Muscle layer of duodenum (tissue), 2 donors: ENCODE results near the gene SCAANT1.
A peak's percentile ranks its signal among the peaks of the same experiment; 100 is the strongest.

ENCODE experiments used
- H3K27ac ChIP-seq: one replicate; pipeline ENCODE4 v1.7.0; 2013; ENCODE audit warnings: mild to moderate bottlenecking, low read length
- H3K27me3 ChIP-seq: one replicate; pipeline ENCODE4 v1.7.0; 2013; ENCODE audit warnings: low read depth, mild to moderate bottlenecking, control low read depth, low read length
- H3K36me3 ChIP-seq, 2 donors: one replicate each; pipeline ENCODE4 v1.7.0; 2013; ENCODE audit warnings: low read length in 2 of 2, control low read depth in 1 of 2, mild to moderate bottlenecking in 1 of 2; ENCODE audit not compliant: insufficient read depth in 2 of 2, control insufficient read depth in 1 of 2
- H3K4me1 ChIP-seq, 2 donors: one replicate each; pipeline ENCODE4 v1.7.0; 2013; ENCODE audit warnings: low read length in 2 of 2, mild to moderate bottlenecking in 2 of 2, control low read depth in 1 of 2, moderate library complexity in 1 of 2; ENCODE audit not compliant: insufficient read depth in 2 of 2, control insufficient read depth in 1 of 2
- H3K4me3 ChIP-seq, 2 donors: one replicate each; pipeline ENCODE4 v1.7.0; 2013; ENCODE audit warnings: low read length in 2 of 2, low read depth in 1 of 2, mild to moderate bottlenecking in 1 of 2
- H3K9me3 ChIP-seq, 2 donors: one replicate each; pipeline ENCODE4 v1.7.0; 2013; ENCODE audit warnings: low read length in 2 of 2, control low read depth in 1 of 2, mild to moderate bottlenecking in 1 of 2; ENCODE audit not compliant: control insufficient read depth in 1 of 2
- donor health status: healthy.

SCAANT1 gene

DNA sequence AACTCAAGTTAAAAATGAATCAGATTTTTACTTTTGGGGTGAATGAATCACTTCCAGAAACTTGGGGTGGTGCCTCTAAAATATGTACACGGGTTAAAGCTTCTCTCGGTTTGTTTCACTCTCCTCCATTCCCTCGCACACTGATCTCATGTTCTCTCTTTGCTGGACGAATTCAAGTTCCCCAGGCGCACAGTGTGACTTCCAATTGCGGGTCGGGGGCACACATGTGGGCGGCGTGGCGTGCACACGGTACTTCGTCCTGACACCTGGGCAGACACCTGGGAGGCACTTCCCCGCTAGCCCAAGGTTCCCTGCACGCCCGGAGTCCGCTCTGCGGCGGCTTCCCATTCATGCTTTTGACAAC is 692 bp downstream of the SCAANT1 start:
- peaks cover 20 to 24% of the 10 kb centered on the region in 2 donors for H3K4me1 ChIP-seq
- H3K27ac ChIP-seq = peak overlapping the region; percentile 90
- H3K4me3 ChIP-seq = peak overlapping the region; percentile 72 to 79
- H3K27me3 ChIP-seq = no peaks in the 10 kb centered on the region
- peaks cover 7 to 8% of the 10 kb centered on the region in 2 donors for H3K36me3 ChIP-seq
- H3K9me3 ChIP-seq = no peaks in the 10 kb centered on the region

DNA sequence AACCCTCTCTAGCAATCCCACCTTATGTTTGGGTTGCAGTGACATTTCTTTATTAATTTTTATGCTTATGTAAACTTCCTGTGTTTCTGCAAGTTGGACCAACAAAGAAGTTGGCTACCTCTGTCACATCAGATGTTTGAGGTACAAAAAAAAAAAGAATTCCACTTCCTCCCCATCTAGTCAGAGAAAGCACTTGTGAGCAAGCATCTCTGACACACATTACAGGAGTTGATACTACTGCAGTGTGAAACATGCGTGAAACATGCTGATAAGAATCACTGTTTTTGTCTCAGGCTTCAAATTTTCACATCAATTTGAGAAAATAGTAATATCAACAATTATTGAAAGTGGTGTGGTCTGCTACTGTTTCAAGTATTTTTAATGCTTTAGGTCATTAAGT is 1.3 kb downstream of the SCAANT1 start:
- peaks cover 20 to 24% of the 10 kb centered on the region in 2 donors for H3K4me1 ChIP-seq
- H3K36me3 ChIP-seq = peaks cover 1 to 2% of the 10 kb centered on the region in 2 donors
- H3K27me3 ChIP-seq = no peaks in the 10 kb centered on the region
- H3K9me3 ChIP-seq = no peaks in the 10 kb centered on the region
- H3K4me3 ChIP-seq = peak overlapping the region; percentile 72 to 79
- H3K27ac ChIP-seq = peak overlapping the region; percentile 90

DNA sequence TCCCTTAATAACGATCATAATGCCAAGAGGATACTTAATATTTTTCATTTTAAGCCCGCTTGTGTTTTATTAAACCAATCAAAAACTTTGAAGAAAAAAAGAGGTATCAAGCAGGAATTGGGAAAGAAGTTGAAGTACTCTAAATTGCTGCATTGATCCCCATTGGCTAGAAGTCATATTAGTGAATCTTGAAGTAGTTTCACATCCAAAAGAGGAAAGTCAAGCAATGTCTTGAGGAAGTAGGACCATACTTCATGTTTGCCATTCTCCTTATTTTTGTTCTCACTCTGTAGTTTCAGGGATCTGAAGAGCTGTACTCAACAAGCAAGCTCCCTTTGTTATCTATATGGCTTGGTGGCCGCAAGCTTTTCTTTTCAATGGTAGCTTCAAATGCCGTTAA is 2.2 kb downstream of the SCAANT1 start:
- H3K9me3 ChIP-seq = no peaks in the 10 kb centered on the region
- no peaks in the 10 kb centered on the region for H3K36me3 ChIP-seq
- no peak overlapping the region for H3K4me3 ChIP-seq
- no peak overlapping the region for H3K27ac ChIP-seq
- H3K27me3 ChIP-seq = no peaks in the 10 kb centered on the region
- H3K4me1 ChIP-seq = peaks cover 20 to 24% of the 10 kb centered on the region in 2 donors

DNA sequence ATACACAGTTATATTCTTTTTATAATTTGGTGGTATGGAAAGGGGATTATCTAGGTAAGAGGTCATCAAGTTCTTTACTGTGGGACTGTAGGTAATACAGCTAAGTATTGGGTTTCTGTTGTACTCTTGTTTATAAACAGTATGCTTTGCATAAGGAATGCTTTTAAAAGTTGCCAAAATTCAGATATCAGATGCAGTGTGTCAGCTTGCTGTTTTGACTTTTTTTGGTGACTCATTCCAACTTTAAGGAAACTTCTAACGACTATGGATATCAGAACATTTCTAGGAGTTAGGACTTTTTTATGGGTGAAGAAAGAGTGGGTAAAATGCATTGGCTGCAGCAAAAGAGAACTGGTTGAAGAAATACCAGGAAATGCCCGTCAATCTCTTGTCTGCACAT is 2.8 kb downstream of the SCAANT1 start:
- Histone ChIP-seq H3K4me3 (no peak overlapping the region), H3K4me1 (peaks cover 18 to 19% of the 10 kb centered on the region in 2 donors), H3K9me3 (no peaks in the 10 kb centered on the region), H3K27ac (no peak overlapping the region), H3K27me3 (no peaks in the 10 kb centered on the region), H3K36me3 (no peaks in the 10 kb centered on the region)

DNA sequence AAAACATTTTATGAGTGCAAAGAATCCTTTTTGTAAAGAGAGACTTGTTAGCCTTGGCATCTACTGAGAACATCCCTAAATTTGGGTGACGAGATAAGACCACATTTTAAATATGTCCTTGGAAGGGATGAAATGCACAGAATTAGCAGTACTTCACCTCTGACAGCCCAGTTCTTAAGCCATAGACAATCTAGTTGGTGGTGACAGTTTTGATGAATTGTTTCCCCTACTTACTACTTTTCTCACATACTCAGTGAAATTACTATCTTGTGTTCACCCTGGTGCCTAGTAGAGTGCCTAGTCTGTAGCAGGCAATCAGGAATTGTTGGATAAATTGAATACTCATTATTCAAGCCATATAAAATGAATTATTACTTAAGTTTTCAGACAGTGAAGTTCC is 3.4 kb downstream of the SCAANT1 start:
- Histone ChIP-seq H3K27ac (no peak overlapping the region), H3K36me3 (no peaks in the 10 kb centered on the region), H3K4me1 (peaks cover 12 to 13% of the 10 kb centered on the region in 2 donors), H3K27me3 (no peaks in the 10 kb centered on the region), H3K9me3 (no peaks in the 10 kb centered on the region), H3K4me3 (no peak overlapping the region)

DNA sequence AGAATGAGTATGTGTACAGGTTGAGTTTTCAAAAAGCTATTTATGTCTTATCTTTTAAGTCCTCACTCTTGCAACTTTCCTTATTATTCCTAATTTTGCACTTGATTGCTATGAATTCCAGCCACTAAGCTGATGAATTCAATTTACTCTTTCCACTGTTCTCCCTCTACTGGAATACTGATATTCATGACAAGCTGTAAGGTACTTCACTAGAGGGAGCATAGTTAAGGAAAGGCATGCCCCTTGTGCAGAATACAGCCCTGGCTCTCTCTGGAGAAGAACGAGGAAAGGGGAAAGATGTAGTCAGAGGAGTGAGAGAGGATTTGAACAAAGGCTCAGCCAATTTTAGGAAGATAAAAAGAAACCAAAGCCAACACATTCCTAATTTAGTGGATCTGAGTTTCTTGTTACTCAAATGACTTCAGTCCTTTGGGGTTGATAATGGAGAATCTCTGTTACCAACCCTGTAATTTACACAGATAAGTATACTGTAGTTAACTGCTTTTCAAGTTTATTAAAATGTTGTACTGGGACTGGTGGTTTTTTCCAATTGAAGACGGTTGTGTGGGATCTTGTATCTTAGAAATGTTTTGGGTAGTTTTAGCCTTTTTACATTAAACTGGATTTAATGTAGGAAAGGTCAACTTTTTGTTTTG is 4.0 kb downstream of the SCAANT1 start:
- no peaks in the 10 kb centered on the region for H3K9me3 ChIP-seq
- no peak overlapping the region for H3K4me3 ChIP-seq
- peaks cover 6 to 9% of the 10 kb centered on the region in 2 donors for H3K4me1 ChIP-seq
- H3K27ac ChIP-seq = no peak overlapping the region
- H3K36me3 ChIP-seq = no peaks in the 10 kb centered on the region
- H3K27me3 ChIP-seq = no peaks in the 10 kb centered on the region

DNA sequence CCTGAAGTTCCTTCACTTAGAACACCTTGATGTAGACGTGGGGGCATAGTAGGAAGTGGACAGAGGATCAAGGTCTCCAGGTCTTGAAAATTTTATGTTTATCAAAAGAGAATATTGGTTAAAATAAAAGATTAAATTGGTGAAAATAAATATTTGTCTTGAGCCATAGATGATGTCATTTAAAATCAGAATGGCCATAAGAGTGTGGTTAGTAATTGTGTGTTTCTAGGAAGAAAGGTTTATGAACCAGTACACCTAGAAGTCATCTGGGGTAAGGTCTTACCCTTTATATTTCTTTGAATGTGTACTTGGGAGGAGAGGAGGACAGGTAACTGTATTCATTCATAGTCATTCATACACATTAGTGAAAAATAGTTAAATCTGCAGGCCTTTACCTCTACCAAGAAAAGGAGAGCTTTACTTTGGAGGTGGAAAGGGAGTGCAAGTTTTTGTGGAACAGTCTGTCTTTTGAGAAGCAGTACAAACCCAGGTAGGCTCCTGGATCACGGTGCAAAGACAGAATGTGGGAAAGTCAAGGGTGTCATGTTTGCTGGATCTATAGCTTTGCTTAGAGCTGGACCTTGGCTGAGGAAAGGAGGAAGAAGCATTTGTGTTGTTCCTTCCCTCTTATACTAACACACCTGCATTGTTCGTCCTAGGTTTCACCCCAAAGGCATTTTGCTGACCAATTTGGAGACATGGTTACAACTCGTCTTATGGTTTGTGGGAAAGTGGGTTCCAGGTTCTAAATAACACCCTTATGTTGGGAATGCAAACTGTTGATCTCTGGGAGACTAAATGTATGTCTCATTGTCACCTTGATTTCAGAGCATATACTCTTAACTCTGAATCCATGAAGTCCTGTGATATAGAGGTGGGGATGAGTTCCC is 6.2 kb downstream of the SCAANT1 start:
- Histone ChIP-seq H3K36me3 (no peaks in the 10 kb centered on the region), H3K4me3 (no peak overlapping the region), H3K4me1 (peaks cover 3 to 4% of the 10 kb centered on the region in 2 donors), H3K9me3 (no peaks in the 10 kb centered on the region), H3K27ac (no peak overlapping the region), H3K27me3 (no peaks in the 10 kb centered on the region)

DNA sequence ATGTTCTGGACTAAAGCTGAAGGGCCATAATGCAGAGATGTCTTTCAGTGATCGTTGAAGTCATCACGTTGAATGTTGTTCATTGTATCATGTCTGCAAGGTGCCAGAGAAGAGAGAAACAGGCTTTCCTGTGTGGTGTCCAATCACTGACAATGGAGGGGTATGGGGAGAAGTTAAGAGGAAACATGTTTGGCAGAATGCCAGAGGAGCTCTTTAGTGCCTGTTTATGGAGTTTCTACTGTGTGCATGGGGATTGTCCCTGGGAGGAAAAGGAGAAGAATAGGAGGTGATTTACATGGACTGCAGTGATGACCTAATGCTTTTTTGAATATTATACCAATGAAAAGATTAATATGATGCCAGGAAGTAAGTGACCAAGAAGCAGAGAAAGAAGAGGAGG is 11.7 kb downstream of the SCAANT1 start:
- H3K27me3 ChIP-seq = no peaks in the 10 kb centered on the region
- H3K9me3 ChIP-seq = no peaks in the 10 kb centered on the region
- no peak overlapping the region for H3K4me3 ChIP-seq
- peaks cover 0 to 6% of the 10 kb centered on the region in 2 donors for H3K4me1 ChIP-seq
- peaks cover 4 to 6% of the 10 kb centered on the region in 2 donors for H3K36me3 ChIP-seq
- H3K27ac ChIP-seq = no peak overlapping the region

DNA sequence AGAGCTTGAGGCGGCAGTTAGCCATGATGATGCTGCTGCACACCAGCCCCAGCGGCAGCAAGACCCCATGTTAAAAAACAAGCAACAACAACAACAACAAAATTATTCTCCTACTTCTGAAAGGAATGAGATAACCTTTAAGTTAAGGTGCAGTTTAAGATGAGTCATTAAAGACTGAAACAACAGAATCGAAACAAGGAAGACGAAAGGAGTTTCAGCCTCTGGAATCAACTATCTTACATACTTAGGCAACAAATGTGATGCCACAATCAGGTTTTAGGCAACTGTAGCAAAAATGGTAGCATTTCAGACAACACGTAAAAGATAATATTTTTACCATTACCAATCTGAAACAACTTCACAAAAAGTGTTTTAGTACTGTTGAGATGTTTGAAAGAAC is 12.2 kb downstream of the SCAANT1 start:
- no peaks in the 10 kb centered on the region for H3K27me3 ChIP-seq
- H3K9me3 ChIP-seq = no peaks in the 10 kb centered on the region
- H3K36me3 ChIP-seq = peaks cover 4 to 6% of the 10 kb centered on the region in 2 donors
- no peak overlapping the region for H3K4me3 ChIP-seq
- no peak overlapping the region for H3K27ac ChIP-seq
- peaks cover 0 to 10% of the 10 kb centered on the region in 2 donors for H3K4me1 ChIP-seq

DNA sequence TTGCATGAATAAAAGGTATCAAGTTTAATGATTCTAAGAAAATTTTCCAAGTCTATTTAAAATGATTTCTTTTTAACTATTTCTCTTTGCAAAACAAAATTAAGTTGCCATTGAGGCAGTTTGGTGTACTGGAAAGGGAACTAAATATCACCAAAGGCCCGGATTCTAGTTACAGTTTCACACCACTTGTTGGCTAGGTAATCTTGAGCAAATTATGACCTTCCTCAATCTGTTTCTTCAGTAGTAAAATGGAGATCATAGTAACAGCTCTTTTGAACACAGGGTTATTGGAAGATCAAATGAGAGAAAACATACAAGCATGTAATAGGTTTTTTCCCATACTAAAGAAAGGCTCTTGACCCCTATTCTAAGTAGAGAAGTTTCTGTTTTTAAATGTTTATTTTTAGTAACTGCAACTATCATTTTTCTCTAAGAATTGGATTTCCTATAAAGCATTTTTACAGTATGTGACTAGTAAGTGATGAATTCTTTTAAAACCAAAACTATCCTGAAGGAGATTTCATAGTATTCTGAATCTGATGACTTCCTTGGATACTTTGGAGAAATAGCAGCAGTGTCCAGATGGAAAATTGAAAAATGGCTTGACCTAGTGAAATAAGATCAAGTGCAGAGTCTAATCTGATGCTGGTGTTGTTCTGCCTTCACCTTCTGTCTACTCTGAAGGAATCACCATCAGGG is 15.7 kb downstream of the SCAANT1 start:
- no peak overlapping the region for H3K27ac ChIP-seq
- no peak overlapping the region for H3K4me3 ChIP-seq
- H3K36me3 ChIP-seq = peaks cover 4 to 6% of the 10 kb centered on the region in 2 donors
- no peaks in the 10 kb centered on the region for H3K9me3 ChIP-seq
- H3K4me1 ChIP-seq = peaks cover 0 to 10% of the 10 kb centered on the region in 2 donors
- no peaks in the 10 kb centered on the region for H3K27me3 ChIP-seq
